Posterior cingulate gyrus (tissue), 11 donors: ENCODE measurements around the gene ZNF80.
"Not testable (repeated sequence)": the region's sequence is repeated elsewhere in the genome, so short reads cannot be mapped to it uniquely, and the experiment has no call there.

Experiments used
- DNase-seq, 10 donors: peaks; one replicate each; pipeline versions ENCODE4 v3.0.0 to v3.0.0-alpha.2; 2020 to 2021; ENCODE audit warnings: mixed read lengths in 3 of 10
- intact Hi-C: fragments of 100-400 bp; cut with DNase I; formaldehyde crosslinking; loops from one replicate; pipeline ENCODE4 v1.15.1; 2023

Gene ZNF80

DNA sequence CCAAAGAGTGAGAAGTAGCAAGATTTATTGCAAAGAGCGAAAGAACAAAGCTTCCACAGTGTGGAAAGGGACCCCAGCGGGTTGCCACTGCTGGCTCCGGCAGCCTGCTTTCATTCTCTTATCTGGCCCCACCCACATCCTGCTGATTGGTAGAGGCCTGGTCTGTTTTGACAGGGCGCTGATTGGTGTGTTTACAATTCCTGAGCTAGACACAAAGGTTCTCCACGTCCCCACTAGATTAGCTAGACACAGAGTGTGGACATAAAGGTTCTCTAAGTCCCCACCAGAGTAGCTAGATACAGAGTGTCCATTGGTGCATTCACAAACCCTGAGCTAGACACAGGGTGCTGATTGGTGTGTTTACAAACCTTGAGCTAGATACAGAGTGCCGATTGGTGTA is at the start of gene ZNF80:
ZNF80 (minus strand) TSS at position 101 of the 400 bp plus-strand sequence. CDS start 504 bp downstream, outside the sequence.
- intact Hi-C loops, DNase-seq: not testable (repeated sequence)

DNA sequence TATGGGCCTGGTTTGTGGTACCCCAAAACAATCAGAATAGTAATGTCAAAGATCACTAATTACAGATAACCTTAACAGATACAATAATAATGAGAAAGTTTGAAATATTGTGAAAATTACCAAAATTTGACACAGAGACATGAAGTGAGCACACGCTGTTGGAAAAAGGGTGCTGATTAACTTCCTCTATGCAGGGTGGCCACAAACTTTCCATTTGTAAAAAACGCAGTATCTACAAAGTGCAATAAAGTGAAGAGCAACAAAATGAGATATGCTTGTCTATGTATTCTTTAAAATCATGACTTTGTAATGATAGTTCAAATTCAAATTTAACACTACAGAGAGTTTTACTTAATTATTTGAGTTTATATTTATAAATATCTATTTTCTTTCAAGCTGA is 48.9 kb upstream of the ZNF80 start:
- intact Hi-C loops, result no loop called here
- no peak for DNase-seq

DNA sequence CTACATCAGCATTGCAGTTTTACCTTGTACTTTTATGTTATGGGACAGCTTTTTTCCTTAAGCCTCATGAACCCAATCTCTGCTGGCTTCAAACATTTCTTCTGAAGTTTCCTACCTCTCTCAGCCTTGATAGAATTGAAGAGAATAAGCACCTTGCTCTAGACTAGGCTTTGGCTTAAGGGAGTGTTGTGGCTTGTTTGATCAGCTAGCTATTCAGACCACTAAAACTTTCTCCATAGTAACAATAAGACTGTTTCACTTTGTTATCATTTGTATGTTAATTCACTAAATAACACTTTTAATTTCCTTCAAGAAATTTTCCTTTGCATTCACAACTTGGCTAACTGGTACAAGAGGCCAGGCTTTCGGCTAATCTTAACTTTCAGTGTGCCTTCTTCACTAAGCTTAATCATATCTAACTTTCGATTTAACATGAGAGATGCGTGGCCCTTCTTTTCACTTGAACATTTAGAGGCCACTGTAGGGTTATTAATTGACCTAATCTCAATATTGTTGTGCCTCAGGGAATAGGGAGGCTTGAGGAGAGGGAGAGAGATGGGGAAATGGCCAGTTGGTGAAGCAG is 48.4 kb upstream of the ZNF80 start:
- intact Hi-C loops, result no loop called here

DNA sequence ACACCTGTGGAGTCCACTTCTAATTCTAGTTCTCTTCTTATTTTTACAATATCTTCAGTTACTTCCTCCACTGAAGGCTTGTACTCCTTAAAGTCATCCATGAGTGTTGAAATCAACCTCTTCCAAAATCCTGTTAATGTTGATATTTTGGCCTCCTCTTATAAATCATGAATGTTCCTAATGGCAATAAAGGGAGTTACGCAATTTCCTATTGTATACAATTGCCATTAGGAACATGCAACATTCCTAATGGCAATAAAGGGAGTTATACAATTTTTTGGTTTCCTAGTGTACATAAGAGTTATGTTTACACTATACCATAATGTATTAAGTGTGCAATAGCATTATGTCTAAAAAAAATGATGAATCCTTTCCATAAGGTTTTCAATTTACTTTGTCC is 47.3 kb upstream of the ZNF80 start:
- no peak for DNase-seq

More for the DNA sequence above, 48.4 kb upstream of the ZNF80 start:
- DNase-seq, result no peak

DNA sequence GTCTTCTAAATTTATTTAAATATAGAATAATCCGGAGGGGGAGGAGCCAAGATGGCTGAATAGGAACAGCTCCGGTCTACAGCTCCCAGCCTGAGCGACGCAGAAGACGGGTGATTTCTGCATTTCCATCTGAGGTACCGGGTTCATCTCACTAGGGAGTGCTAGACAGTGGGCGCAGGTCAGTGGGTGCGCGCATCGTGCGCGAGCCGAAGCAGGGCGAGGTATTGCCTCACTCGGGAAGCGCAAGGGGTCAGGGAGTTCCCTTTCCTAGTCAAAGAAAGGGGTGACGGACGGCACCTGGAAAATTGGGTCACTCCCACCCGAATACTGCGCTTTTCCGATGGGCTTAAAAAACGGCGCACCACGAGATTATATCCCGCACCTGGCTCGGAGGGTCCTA is 39.5 kb upstream of the ZNF80 start:
- DNase-seq, intact Hi-C loops: not testable (repeated sequence)

More for the DNA sequence above, 47.3 kb upstream of the ZNF80 start:
- intact Hi-C loops, result no loop called here

DNA sequence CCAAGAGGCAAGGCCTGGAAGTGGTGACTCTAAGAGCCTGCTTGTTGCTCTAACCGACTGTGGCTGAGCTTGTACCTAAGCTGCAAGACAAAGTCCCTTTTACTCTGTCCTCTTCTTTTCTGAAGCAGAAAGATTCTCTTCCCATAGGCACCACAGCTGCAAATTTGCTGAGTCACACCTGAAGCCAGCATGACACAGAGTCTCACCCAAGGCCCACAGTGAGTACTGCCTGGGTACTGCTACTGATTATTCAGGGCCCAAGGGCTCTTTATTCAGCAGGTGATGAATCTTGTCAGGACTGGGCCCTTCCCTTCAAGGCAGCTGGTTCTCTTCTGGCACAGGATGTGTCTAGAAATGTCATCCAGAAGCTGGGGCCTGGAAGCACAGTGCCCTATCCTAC is 37.6 kb upstream of the ZNF80 start:
- intact Hi-C loops, result no loop called here
- DNase-seq, result no peak

DNA sequence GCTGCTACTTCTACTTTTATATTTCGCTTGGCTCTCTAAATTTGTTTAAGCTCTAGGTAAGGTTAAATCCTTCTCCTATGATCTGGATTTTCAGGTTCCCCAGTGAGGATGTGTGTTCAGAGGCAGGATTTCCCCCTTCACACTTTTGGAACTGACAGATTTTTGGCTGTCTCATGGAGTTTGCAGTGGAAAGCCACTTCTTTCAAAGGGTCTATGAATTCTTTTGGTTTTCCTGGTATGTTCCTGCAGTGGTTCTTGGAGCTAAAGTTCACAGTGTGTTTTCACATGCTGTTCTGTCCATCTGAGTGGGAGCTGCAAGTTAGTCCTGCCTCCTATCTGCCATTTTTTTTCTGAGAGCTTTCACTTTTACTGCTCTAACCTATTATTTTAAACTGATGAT is 34.9 kb upstream of the ZNF80 start:
- intact Hi-C loops, result no loop called here
- no peak for DNase-seq

DNA sequence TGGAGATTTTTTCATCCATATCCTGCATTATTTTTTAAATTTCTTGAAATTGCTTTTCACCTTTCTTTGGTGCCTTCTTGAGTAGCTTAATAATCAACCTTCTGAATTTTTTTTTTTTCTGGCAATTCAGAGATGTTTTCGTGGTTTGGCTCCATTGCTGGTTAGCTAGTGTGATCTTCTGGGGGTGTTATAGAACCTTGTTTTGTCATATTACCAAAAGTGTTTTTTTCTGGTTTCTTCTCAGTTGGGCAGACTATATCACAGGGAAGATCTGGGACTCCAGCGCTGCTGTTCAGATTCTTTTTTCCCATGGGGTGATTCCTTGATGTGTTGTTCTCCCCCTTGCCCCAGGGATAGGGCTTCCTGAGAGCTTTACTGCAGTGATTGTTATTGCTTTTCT is 32.6 kb upstream of the ZNF80 start:
- intact Hi-C loops, result no loop called here
- no peak for DNase-seq

DNA sequence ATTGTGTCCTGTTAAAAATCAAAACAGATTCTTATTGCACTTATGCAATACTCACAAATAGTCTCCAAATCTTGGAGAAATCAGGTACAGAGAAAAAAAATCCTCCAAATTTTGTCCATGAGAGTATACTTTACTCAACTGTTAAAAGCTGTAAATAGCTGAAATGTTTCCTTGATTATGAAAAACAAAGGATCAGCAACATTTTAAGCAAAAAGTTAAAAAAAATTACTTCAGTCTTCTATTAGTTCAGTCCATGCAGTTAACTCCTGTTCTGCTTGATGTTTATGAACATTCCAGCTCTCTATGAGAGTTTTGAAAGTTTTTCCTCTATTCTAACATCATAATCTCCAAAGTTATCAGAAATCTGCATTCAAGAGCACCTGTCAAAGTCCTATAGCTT is 22.8 kb upstream of the ZNF80 start:
- DNase-seq, result no peak
- intact Hi-C loops, result no loop called here

DNA sequence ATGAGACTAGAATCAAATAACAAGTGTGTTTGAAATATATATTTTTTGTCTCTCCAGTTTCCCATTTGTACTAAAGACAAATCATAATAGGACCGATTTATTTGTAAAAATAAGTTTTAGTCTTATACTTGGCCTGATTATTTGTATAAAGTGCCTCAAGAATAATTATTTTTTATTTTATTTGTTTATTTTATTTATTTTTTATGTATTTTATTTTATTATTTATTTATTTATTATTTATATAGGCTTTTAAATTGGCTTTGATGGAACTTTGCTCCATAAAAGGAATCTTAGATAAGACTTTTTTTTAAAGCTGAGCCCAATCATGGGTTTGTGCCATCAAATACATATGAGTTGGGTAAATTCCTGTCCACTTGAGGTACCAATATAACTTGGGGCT is 22.2 kb upstream of the ZNF80 start:
- no peak for DNase-seq
- intact Hi-C loops, result no loop called here

DNA sequence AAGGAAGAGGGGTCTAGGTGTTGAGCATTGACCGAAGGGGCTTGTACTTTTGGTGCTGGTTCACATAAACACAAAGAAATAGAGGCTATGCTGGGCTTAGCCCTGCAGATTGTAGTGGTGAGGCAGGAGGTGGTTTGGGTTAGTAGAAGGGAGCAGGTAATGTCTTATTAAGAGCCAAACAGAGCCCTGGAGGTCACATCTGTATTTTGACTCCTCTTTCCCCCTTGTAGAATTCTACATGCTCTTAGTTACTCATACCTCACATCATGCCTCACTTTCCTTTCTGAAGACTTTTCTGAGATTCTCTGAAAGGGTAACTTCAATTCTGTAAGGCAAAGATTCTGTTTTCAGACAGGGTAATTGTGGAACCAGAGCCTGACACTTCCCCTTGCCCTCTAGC is 16.1 kb upstream of the ZNF80 start:
- DNase-seq, result no peak
- intact Hi-C loops, result no loop called here

DNA sequence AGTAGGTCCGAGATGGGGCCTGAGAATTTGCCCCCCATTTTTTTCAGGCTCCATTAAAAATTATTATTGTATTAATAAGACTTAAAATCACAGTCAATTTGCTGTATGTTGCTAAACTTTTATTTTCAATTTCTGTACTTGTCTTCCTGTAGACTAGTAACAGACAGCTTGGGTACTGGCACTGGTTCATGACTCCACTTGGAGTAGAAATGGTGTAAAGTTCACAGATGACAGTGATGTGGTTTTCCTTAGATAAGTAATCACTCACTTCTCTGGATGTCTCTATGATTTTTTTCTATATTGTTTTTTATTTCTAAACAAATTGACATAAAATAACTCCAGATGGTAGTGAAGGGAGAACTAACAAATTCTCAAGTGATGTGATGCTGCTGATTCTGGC is 15.6 kb upstream of the ZNF80 start:
- intact Hi-C loops, result no loop called here
- no peak for DNase-seq

DNA sequence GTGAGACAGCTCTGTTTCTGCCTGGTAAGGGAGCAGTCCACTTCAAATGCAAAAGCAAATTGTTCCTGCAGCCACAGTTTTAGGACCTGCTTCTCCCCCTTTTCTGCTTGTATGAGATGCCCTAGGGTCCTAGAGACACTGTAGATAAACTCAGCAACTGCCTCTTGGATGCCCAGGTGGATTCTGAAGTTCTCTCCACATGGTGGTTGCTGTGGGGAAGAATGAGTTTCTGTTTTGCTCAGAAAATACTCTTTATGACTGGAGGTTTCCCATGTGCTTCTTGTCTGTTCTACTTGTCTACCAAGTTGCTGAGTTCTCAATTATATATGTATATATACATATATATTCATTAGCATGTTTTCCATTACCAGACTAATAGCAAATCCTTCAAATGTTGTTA is 5.6 kb upstream of the ZNF80 start:
- DNase-seq, result no peak
- intact Hi-C loops, result no loop called here

DNA sequence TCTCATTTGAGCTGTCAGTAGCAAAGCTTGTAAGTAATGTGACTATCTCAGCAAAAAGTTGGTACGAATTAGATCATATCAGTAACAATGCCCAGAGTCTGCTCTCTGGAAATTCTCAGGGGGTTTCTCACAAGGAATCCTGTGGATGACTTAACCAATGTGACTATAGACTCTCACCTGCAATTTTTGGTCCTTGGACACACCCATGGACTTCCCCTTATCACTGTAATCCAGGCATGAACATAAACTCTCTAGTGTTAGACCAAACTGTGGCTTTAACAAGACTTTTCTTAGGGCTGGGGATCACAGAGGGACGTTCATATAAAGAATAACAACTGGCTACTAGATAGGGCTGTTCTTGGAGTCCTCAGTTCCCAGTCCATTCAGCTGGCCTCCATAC is 3.9 kb upstream of the ZNF80 start:
- intact Hi-C loops, result no loop called here

DNA sequence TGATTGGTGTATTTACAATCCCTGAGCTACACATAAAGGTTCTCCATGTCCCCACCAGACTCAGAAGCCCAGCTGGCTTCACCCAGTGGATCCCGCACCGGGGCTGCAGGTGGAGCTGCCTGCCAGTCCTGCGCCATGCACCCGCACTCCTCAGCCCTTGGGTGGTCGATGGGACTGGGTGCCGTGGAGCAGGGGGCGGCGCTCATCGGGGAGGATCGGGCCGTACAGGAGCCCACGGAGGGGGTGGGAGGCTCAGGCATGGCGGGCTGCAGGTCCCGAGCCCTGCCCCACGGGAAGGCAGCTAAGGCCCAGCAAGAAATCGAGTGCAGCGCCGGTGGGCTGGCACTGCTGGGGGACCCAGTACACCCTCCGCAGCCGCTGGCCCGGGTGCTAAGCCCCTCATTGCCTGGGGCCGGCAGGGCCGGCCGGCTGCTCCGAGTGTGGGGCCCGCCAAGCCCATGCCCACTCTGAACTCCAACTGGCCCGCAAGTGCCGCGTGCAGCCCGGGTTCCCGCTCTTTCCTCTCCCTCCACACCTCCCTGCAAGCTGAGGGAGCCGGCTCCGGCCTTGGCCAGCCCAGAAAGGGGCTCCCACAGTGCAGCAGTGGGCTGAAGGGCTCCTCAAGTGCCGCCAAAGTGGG is 888 bp upstream of the ZNF80 start:
- intact Hi-C loops, DNase-seq: not testable (repeated sequence)

More for the DNA sequence above, 3.9 kb upstream of the ZNF80 start:
- no peak for DNase-seq

DNA sequence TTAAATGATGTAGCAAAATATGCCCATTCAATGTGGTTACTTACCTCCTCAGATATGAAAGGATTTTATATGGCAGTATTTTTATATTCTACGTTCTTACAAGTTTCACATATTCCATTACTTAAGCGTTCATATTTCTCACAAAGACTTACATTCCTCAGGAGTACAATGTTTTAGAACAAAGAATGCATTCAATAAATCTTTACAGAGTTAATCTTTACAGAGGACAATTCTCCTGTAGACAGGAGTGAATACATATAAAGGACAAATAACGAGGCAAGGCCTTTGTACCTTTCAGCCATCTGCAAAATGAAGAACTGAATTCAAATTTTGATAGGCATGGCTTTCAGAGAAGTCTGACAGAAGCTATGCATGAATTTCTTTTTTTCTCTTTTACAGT is 1.9 kb downstream of the ZNF80 start:
- intact Hi-C loops, result no loop called here
- DNase-seq, result no peak

DNA sequence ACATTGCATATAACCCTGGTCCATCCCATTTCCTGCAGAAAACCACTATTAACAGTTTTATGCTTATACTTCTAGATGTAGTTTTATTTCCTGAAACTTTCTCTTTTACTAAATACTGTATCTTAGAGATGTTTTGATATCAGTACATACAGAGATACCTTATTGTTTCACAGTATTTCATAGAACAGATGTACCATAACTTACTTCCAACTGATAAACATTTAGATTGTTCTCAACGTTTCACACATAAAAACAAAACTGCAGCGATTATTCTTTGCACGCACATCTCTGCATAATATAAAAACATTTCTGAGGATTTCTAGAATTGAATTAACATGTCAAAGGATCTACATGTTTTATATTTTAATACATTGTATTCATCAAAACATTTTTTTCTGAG is 2.6 kb downstream of the ZNF80 start:
- intact Hi-C loops, result no loop called here
- DNase-seq, result no peak

DNA sequence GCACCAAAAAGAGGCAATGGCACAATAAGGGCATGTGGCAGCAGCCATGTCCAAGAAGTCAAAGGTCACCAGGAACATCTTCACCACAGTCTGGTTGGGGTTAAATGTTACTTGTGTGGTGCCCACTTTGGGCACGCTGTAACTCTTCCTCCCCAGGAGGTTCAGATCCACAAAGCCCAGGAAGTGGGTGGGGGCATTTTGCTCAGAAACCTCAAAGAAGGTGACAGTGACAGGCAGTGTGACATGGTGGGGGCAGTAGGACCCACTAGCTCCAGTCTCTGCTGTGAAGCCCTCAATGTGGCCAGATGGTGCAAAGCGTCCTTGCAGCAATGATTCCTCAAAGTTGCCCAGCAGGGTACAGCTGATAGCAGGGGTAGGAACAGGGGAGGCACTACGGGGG is 5.8 kb downstream of the ZNF80 start:
- intact Hi-C loops, result no loop called here
- no peak for DNase-seq

DNA sequence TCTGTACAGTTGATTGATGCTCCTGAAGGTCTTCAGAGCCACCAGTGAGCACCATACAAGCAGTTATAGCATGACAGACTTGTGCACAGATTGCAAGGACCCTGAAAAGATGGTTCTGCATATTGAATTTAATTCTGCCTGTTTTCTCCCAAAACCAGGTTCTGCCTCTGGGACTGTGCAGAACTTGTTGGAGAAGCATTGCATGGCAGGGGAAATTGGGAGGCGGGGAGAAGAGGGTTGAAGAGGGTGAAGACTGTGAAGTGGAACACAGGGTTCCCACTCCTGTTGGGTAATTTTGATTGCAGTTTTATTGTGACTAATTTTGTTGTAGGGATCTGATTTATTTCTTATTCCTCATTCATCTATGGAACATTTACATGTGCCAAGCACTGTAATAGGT is 10.3 kb downstream of the ZNF80 start:
- intact Hi-C loops, result no loop called here
- DNase-seq, result no peak

DNA sequence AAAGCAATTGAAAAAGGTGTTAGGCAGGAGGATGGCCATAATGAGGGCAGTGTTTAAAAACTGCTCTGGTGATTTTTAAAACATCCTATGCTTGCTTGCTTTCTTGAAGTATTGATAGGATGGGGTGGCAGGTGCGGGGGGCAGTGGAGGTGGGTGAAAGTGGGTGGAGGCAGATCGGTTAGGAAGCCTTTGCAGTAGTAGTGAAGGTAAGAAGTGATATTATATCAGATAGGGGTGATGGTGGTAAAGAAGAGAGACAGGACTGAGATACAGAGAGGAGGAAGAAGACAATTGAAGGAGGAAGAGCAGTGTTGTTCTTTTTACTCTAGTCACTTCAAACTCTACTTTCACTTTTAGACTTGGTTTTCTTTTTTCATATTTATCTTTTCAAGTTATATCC is 11.1 kb downstream of the ZNF80 start:
- intact Hi-C loops, result no loop called here
- no peak for DNase-seq

DNA sequence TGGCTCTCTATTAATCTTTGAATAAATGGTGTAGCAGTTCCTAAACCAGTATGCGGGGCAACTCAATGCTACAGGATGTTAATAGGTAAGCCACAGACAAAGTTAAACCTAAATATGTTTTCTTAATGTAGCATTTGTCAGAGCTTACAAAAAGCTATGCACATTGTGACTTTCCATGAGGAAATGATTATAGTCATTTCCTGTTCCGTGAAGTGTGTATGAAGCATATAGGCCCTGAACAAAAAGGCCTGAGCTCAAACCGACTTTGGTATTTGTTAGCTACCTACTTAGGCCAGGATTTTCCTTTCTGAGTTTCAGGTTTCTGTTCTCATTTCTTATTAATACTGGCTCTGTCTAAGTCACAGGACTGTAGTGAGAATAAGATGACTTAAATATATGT is 14.2 kb downstream of the ZNF80 start:
- intact Hi-C loops, result no loop called here
- DNase-seq, result no peak

DNA sequence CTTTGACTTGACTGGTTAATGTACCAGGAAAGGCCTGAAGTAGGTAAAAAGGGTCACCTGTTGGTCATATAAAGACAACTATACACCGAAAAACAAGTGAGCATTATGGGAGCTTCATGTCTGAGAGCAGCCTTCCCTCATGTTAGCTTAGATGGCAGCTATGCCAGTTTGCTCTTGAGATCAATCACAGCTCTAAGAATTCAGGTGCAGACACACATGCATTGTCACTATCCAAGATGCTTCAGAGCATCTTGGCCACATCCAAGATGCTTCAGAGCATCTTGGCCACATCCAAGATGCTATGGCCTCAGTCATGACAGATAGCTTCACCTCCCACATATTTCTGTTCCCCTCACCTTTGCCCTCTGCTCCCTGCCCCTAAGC is 15.5 kb downstream of the ZNF80 start:
- no peak for DNase-seq
- intact Hi-C loops, result no loop called here
